ENCODE data around the gene TLE4.

GRCh38 chr9:79763671-79764285, 192.0 kb downstream of the TLE4 start:
- TF ChIP-seq CTCF (conservative IDR thresholded peaks at IDR 0.05; ENCODE audit: low read length) (no peak), EZH2phosphoT487 (IDR thresholded peaks at IDR 0.05; ENCODE audit: borderline replicate concordance) (no peak)

All from Loucy (cell line).